ENCODE measurements around the gene CEBPG.

Gene CEBPG

GRCh38 chr19:33373453-33374235, at the start of gene CEBPG:
Gene CEBPG, plus strand, starts transcription at chr19:33373709. Its CDS starts 5,531 bp downstream, at chr19:33379240.
- peak; percentile 94 for DNase-seq

- no peak for DNase-seq
Measured at GRCh38 chr19:33324628-33325027, 48.9 kb upstream of the CEBPG start.

DNA sequence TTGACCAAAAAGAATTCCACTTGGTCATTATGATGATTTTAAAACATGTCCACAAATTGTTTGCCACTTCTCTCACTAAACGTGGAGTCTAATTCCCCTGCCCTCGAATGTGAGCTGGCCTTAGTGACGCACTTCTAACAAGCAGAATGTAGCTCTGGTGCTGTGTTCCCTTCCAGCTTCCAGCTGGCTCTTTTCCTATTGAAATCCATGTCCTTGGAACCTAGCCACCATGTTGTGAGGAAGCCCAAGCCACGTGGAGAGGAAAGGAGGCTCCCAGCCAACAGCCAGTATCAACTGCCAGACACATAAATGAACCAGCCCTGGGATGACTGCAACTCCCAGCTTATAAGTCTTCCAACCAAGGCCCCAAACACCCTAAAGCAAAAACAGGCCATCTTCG, 47.6 kb upstream of the CEBPG start:
- no peak for DNase-seq

DNA sequence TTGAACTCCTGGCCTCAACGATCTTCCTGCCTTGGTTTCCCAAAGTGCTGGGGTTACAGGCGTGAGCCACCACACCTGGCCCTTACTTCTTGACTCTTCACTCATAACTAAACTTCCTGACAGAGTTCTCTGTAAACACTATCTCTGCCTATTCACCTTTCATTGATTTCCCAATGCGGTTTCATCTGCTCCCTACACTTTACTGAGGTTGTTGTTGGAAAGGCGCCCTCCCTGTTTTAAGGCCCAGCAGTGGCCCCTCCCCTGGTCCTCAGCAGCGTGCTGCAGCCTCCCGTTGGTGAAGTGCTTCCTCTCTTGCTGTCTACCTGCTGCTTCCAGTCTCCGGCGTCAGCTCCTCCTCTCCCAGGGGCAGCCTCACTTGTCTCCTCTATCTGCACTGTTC, 44.4 kb upstream of the CEBPG start:
- no peak for DNase-seq

- DNase-seq, result no peak
Measured at GRCh38 chr19:33329736-33330135, 43.8 kb upstream of the CEBPG start.

- no peak for DNase-seq
Measured at GRCh38 chr19:33332248-33332647, 41.3 kb upstream of the CEBPG start.

DNA sequence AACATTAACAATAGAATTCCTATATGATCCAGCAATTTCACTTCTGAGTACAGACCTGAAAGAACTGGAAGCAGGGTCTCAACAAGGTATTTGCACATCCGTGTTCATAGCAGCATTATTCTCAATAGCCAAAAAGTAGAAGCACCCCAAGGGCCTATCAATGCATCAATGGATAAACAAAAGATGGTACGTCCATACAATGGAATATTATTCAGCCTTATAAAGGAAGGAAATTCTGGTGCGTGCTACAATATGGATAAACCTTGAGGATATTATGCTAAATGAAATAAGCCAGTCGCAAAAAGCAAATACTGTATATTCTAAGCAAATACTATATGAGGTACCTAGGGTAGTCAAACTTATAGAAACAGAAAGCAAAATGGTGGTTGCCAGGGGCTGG, 40.4 kb upstream of the CEBPG start:
- no peak for DNase-seq

DNA sequence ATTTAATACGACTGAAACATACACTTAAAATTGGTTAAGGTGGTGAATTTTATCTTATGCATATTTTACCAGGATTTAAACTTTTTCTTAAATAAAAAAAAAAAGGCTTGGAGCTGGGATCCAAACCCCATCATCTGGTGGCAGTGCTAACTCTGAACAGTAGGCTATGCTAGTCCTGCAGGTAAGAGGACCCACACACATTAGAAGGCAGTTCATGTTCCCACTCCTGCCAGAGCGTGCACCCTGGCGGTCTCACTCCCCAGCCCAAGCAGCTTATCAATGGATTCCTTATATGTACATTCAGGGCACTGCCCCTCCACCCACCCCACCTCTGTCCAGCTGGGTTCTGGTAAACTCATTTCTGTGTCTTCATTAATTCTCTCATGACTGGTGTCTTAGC, 39.9 kb upstream of the CEBPG start:
- no peak for DNase-seq

GRCh38 chr19:33334271-33334670, 39.2 kb upstream of the CEBPG start:
- no peak for DNase-seq

DNA sequence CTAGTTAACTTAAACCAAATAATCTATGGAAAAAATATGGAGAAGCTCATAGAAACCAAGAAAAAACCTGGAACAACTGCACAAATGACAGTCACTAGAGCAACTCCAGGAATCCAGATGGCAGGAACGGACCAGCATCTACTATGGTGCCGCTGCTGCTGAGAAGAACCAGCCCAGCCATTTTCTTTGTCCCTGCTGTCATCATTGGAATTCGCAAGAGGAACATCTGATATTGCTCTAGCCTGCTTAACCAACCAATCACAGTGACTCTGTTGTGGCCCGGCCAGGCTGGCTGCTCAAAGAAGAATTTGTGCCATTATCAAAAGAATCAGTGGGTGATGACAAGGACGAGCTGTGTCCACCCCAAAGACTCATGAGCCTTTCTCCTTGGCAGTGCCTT, 38.1 kb upstream of the CEBPG start:
- no peak for DNase-seq

GRCh38 chr19:33339016-33339984, 34.2 kb upstream of the CEBPG start:
- no peak for DNase-seq

- no peak for DNase-seq
Measured at GRCh38 chr19:33340991-33341390, 32.5 kb upstream of the CEBPG start.

DNA sequence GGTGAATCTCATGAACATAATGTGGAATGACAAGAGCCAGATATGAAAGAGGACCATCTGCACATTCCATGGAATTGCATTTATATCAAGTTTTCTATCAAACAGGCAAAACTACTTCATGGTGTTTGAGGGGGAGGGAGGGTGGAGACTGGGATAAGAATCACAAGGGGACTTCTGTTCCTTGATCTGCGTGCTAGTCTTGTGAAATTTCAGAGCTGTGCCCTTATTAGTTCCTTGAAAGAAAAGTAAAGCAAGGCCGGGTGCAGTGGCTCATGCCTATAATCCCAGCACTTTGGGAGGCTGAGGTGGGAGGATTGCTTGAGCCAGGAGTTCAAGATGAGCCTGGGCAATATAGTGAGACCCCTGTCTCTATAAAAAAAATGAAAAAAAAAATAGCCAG, 30.2 kb upstream of the CEBPG start:
- DNase-seq, result no peak

GRCh38 chr19:33343859-33344572, 29.5 kb upstream of the CEBPG start:
- no peak for DNase-seq

GRCh38 chr19:33344573-33344925, 29.0 kb upstream of the CEBPG start:
- DNase-seq, result no peak

- DNase-seq, result no peak
Measured at GRCh38 chr19:33345163-33345562, 28.3 kb upstream of the CEBPG start.

DNA sequence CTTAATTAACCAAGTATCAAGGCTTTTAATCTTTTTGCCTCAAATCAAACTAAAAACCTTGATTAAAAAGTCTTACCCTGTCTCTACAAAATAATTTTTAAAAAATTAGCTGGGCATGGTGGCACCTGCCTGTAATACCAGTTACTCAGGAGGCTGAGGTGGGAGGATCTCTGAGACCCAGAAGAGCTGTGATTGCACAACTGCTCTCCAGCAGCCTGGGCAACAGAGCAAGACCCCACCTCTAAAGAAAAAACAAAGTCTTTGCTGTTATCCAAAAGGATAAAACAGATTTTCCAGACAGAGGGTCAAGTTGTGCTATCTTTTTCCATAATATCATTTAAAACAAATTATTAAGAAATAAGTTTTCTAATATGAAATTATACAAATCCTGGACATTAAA, 26.8 kb upstream of the CEBPG start:
- no peak for DNase-seq

DNA sequence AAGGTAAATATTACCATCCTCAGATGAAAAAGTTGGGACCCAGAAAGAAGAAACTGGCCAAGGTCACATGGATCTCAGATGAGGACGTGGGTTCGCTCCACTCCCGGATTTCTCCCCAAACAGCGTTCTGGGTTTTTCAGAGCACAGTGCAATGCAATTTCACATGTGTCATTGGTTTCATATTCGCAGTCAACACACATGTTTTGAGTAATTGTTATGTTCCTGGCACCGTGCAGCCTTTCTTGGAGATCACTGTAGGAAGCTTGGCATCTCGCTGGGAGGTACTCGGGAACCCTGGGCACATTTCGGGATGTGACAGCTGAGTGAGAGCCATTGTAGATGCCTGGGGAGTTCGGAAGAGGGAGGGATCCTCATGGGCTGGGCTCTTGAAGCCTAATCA, 26.2 kb upstream of the CEBPG start:
- DNase-seq, result no peak

- no peak for DNase-seq
Measured at GRCh38 chr19:33348301-33349010, 25.1 kb upstream of the CEBPG start.

DNA sequence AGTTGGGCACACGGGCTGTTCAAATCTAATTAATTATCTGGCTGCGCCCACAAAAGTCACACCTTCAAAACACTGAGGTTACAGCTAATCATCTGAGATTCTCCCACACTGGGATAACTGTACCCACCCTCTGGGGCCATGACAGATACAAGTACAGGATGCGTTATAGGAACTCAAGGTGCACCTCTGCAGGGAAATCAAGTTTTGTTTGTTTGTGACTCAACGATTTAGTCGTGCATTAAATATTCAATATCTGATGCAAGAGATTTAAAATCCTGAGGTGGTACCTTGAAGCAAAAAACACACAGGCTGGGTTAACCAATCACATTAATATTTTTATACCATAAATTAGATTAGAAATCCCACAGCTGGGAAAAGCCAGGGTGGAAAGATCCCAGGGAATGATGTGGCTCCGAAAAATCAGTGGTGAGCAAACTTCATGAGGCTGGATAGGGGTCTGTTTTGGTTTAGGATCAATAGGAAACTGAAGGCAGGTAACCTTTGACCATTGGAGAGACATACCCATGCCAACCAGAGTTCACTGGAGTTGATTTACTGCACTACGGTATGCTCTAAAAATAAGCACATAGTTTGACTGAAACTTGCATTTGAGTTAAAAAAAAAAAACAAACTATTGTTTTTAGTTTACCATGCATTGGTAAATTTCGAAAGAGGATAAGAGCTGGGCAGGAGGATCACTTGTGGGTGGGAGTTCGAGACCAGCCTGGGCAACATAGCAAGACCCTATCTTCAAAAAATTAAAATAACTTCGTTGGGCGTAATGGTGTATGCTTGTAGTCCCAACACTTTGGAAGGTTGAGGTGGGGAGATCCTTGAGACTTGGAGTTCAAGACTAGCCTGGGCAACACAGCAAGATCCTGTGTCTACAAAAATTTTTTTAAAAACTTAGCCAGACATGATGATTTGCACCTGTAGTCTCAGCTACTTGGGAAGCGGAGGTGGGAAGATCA, 23.9 kb upstream of the CEBPG start:
- no peak for DNase-seq

GRCh38 chr19:33350538-33351309, 22.8 kb upstream of the CEBPG start:
- DNase-seq, result no peak

Data from T1000 (cell line).